Gastroesophageal sphincter (tissue), 4 donors: ENCODE measurements around the gene ARHGEF26. TPM values are rescaled to one million over a fixed set of nuclear protein-coding genes. Genes with fewer than 3 reads are reported as not detected.

Source experiments
- ATAC-seq: fragments of 150-250 bp; one replicate; pipeline ENCODE4 v1.9.1; 2016; ENCODE audit warnings: mild to moderate bottlenecking, moderate library complexity
- H3K27ac ChIP-seq, 4 donors: fragments of 200-600 bp; sonication (generic) in 3 of 4; 1 replicate in 3 of 4; 2 replicates in 1 of 4; pipeline ENCODE4 v1.5.1; 2016 to 2019
- H3K27me3 ChIP-seq: fragments of 200-600 bp; sonication (generic); one replicate; pipeline ENCODE4 v1.5.1; 2019
- H3K36me3 ChIP-seq, 2 donors: fragments of 200-600 bp; sonication (generic); one replicate each; pipeline ENCODE4 v1.5.1; 2019; ENCODE audit warnings: control low read depth in 1 of 2
- H3K4me1 ChIP-seq, 3 donors: fragments of 200-600 bp; sonication (generic); 1 replicate in 2 of 3; 2 replicates in 1 of 3; pipeline ENCODE4 v1.5.1; 2016 to 2019; ENCODE audit warnings: control low read depth in 2 of 3
- H3K4me3 ChIP-seq, 2 donors: fragments of 200-600 bp; sonication (generic); one replicate each; pipeline ENCODE4 v1.5.1; 2019; ENCODE audit warnings: mild to moderate bottlenecking in 1 of 2, moderate library complexity in 1 of 2
- H3K9me3 ChIP-seq, 3 donors: fragments of 200-600 bp; sonication (generic); one replicate each; pipeline ENCODE4 v1.5.1; 2017 to 2019; ENCODE audit warnings: control low read depth in 2 of 3
- EP300 ChIP-seq: sonication (generic); formaldehyde crosslinking; IDR thresholded peaks from one replicate; pipeline ENCODE4 v1.6.1; 2017; ENCODE audit warnings: antibody characterized with exemption, mild to moderate bottlenecking
- POLR2A ChIP-seq, 2 donors: fragments of 450-650 bp; IDR thresholded peaks; one replicate each; pipeline ENCODE4 v1.6.1; 2017; ENCODE audit warnings: antibody characterized with exemption in 2 of 2, mild to moderate bottlenecking in 2 of 2, moderate library complexity in 1 of 2
- POLR2AphosphoS5 ChIP-seq: sonication (generic); formaldehyde crosslinking; IDR thresholded peaks from one replicate; pipeline ENCODE4 v1.6.1; 2017; ENCODE audit warnings: antibody characterized with exemption
- WGBS, 2 donors: methylation state at CpG; one replicate each; pipeline ENCODE4 v1.1.5; 2018; ENCODE audit warnings: low coverage in 1 of 2; 5-methylcytosine and 5-hydroxymethylcytosine counted together
- total RNA-seq, 4 donors: library from RNA; depleted of rRNA; stranded (reverse); fragments of >200 nt; gene quantifications; one replicate each; pipeline ENCODE4 v1.1.0, GENCODE V29; 2016
- TF ChIP-seq, protein P1 (sequence below), 4 experiments: fragments of 200-600 bp in 2 of 4; fragments of 450-650 bp in 2 of 4; sonication (generic) in 1 of 4; IDR thresholded peaks; one replicate each; pipeline ENCODE4 v1.5.1; 2017 to 2019; ENCODE audit warnings: antibody characterized with exemption in 4 of 4, mild to moderate bottlenecking in 2 of 4, moderate library complexity in 2 of 4

The ARHGEF26 gene
- total RNA-seq, 4 donors from 2014 or later = 79.3 to 154 (median 133) TPM

DNA sequence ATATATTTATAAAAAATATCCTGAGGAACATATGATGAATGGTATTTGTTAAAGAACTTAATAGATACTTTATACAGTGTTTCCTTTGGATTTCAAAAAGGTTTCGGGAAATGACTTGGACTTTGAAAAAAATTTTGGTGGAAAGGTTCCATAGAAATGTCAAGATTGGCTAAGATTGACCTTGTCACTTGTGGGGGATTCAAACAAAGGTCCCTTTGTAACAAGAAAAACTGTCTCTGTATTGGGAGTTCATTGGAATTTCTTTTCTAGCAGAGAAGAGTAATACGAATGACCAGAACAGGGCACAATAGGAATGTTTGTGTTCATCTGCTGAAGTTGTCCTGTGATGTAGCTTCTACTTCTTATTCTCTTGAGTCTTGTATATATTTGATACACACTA is 43.2 kb downstream of the ARHGEF26 start:
- H3K27ac ChIP-seq = peak overlapping the region in 1 of 4 donors; percentile 8
- TF ChIP-seq, protein P1, sequence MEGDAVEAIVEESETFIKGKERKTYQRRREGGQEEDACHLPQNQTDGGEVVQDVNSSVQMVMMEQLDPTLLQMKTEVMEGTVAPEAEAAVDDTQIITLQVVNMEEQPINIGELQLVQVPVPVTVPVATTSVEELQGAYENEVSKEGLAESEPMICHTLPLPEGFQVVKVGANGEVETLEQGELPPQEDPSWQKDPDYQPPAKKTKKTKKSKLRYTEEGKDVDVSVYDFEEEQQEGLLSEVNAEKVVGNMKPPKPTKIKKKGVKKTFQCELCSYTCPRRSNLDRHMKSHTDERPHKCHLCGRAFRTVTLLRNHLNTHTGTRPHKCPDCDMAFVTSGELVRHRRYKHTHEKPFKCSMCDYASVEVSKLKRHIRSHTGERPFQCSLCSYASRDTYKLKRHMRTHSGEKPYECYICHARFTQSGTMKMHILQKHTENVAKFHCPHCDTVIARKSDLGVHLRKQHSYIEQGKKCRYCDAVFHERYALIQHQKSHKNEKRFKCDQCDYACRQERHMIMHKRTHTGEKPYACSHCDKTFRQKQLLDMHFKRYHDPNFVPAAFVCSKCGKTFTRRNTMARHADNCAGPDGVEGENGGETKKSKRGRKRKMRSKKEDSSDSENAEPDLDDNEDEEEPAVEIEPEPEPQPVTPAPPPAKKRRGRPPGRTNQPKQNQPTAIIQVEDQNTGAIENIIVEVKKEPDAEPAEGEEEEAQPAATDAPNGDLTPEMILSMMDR (IDR thresholded peaks at IDR 0.05) = no peak
- TF ChIP-seq POLR2AphosphoS5 = no peak
- no peak for TF ChIP-seq POLR2A (IDR thresholded peaks at IDR 0.05)
- TF ChIP-seq EP300 = no peak
- H3K9me3 ChIP-seq = no peaks in the 10 kb centered on the region
- no peaks in the 10 kb centered on the region for H3K36me3 ChIP-seq
- WGBS, 2 donors = 47 to 63% methylated on average over 2 of the region's 2 CpGs
- no peaks in the 10 kb centered on the region for H3K27me3 ChIP-seq
- H3K4me3 ChIP-seq = no peak overlapping the region
- no peak for ATAC-seq
- peaks cover 0 to 68% (median 0%) of the 10 kb centered on the region in 3 donors for H3K4me1 ChIP-seq

DNA sequence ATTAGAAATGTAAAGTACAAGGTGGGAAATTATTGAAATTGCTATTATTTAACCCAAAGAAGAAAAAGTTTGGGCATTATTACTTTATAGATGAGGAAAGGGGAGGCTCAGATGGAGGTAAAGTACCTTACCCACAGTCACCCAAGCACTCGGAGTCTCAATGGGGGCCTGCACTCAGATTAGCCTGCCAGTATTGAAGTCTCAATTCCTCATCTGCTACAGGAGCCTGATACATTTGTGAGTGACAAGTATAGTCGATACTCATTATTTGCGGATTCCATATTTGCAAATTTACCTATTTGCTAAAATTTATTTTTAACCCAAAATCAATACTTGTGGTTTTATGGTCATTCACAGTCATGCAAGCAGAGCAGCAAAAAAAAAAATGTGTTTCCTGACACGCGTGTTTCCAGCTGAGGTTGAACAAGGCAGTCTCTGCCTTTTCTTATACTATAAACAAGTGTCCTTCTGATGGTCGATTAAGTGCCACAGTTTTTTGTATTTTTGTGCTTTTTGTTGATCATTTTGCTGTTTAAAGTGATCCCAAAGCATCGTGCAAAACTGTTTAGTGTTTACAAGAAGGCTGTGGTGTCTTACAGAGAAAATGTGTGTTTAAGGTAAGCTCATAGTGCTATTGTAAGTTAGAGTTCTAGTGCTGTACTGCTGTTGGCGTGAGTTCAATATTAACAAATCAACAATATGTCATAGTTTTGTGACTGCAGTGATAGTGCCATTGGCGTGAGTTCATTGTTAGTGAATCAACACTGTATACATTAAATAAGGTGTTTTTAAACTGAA is 48.0 kb downstream of the ARHGEF26 start:
- TF ChIP-seq, protein P1 (IDR thresholded peaks at IDR 0.05) = no peak
- no peak for ATAC-seq
- Histone ChIP-seq H3K4me3 (no peak overlapping the region), H3K4me1 (peaks cover 0 to 59% (median 0%) of the 10 kb centered on the region in 3 donors), H3K9me3 (no peaks in the 10 kb centered on the region), H3K27me3 (no peaks in the 10 kb centered on the region), H3K27ac (no peak overlapping the region), H3K36me3 (no peaks in the 10 kb centered on the region)
- WGBS, 2 donors = 73 to 83% methylated on average over 8 to 9 of the region's 9 CpGs

DNA sequence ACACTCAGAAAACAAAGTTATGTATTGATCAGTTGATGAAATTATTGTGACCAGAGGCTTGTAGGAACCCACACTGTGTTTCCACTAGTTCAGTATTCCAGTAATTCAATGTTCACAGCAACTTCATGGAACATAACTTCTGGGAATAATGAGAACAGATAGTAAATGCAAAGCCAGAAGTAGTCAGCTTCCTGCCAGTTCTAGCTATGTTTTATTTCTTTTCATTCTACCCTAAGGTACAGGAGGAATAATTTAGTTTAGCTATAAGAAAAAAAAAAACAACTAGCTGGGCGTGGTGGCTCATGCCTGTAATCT is 48.6 kb downstream of the ARHGEF26 start:
- no peak overlapping the region for H3K27ac ChIP-seq
- no peaks in the 10 kb centered on the region for H3K9me3 ChIP-seq
- TF ChIP-seq EP300 (no peak), POLR2AphosphoS5 (peak; percentile 28)
- no peak overlapping the region for H3K4me3 ChIP-seq
- H3K27me3 ChIP-seq = no peaks in the 10 kb centered on the region
- no peak for ATAC-seq
- WGBS, 2 donors = 86 to 88% methylated on average over 1 of the region's 1 CpG
- H3K4me1 ChIP-seq = peaks cover 0 to 55% (median 0%) of the 10 kb centered on the region in 3 donors
- no peaks in the 10 kb centered on the region for H3K36me3 ChIP-seq

DNA sequence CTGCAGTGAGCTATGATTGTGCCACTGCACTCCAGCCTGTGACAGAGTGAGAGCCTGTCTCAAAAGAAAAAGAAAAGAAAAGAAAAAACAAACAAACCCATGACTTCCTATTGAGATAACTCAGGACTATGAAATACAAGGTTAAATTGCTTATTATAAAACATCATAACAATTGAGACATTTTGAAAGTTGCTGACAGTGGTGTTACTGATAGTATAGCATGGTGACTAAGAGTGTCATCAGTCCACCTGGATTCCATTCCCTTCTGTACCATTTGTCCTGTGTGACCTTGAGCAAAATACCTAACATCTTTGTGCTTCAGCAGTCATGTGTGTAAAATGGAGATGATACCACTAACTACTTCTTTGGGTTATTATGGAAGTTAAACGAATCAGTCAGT is 49.1 kb downstream of the ARHGEF26 start:
- H3K27ac ChIP-seq = no peak overlapping the region
- 91% methylated on average over 1 of the region's 1 CpG; no CpG with 5 or more reads in 1 of the 2 donors for WGBS, 2 donors
- H3K27me3 ChIP-seq = no peaks in the 10 kb centered on the region
- H3K4me1 ChIP-seq = peaks cover 0 to 55% (median 0%) of the 10 kb centered on the region in 3 donors
- no peaks in the 10 kb centered on the region for H3K36me3 ChIP-seq
- TF ChIP-seq, protein P1 (IDR thresholded peaks at IDR 0.05) = no peak
- TF ChIP-seq POLR2A (IDR thresholded peaks at IDR 0.05) (no peak), EP300 (no peak), POLR2AphosphoS5 (no peak)
- H3K9me3 ChIP-seq = no peaks in the 10 kb centered on the region
- ATAC-seq = no peak
- no peak overlapping the region for H3K4me3 ChIP-seq

DNA sequence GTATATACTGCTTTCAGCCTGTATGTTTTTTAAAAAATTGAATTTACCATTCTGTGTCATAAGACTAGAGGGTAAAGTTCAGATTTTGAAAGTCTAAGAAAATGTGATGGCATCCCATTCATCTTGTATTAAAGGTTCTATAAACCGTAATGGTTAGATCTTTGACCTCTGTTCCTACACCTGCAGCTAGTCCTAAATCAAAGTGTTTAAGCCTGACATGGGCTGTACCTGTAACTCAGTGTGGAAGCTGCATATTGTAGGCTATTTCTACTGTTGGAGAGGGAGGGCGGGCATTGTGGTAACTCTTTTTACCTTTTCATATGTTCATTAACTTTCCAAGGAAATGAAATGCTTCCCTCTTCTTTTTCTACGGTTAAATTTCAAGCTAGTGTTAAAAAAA is 53.9 kb downstream of the ARHGEF26 start:
- Histone ChIP-seq H3K4me1 (peaks cover 0 to 50% (median 0%) of the 10 kb centered on the region in 3 donors), H3K27ac (peak overlapping the region in 1 of 4 donors; percentile 39), H3K36me3 (no peaks in the 10 kb centered on the region), H3K9me3 (peaks cover 0 to 5% (median 0%) of the 10 kb centered on the region in 3 donors), H3K27me3 (no peaks in the 10 kb centered on the region), H3K4me3 (no peak overlapping the region)
- WGBS, 2 donors = 88 to 98% methylated on average over 3 of the region's 3 CpGs
- no peak for TF ChIP-seq POLR2AphosphoS5
- TF ChIP-seq POLR2A (IDR thresholded peaks at IDR 0.05) = no peak
- TF ChIP-seq, protein P1 (IDR thresholded peaks at IDR 0.05) = no peak
- no peak for TF ChIP-seq EP300
- ATAC-seq = no peak
